Mucosa of stomach (tissue), 1 donor: ENCODE results near the gene DNER.
"Not testable (repeated sequence)": the region's sequence is repeated elsewhere in the genome, so short reads cannot be mapped to it uniquely, and the experiment has no call there.

Experiments used
- H3K27me3 ChIP-seq: one replicate; pipeline ENCODE4 v1.7.0; 2013; ENCODE audit warnings: mild to moderate bottlenecking, low read length; ENCODE audit not compliant: control insufficient read depth, insufficient read depth
- H3K36me3 ChIP-seq: one replicate; pipeline ENCODE4 v1.7.0; 2013; ENCODE audit warnings: low read length; ENCODE audit not compliant: control insufficient read depth, insufficient read depth
- H3K4me1 ChIP-seq: one replicate; pipeline ENCODE4 v1.7.0; 2013; ENCODE audit warnings: mild to moderate bottlenecking, low read length; ENCODE audit not compliant: control insufficient read depth, insufficient read depth
- H3K4me3 ChIP-seq: one replicate; pipeline ENCODE4 v1.7.0; 2013; ENCODE audit warnings: low read length
- H3K9ac ChIP-seq: one replicate; pipeline ENCODE4 v1.7.0; 2013; ENCODE audit warnings: mild to moderate bottlenecking, low read length, moderate library complexity
- H3K9me3 ChIP-seq: one replicate; pipeline ENCODE4 v1.7.0; 2013; ENCODE audit warnings: mild to moderate bottlenecking, low read length, moderate library complexity; ENCODE audit not compliant: control insufficient read depth
- donor health status: Pancreatic carcinoma.

Gene DNER

GRCh38 chr2:229713371-229714079, 830 bp downstream of the DNER start:
- Histone ChIP-seq H3K4me1 (peaks cover 6% of the 10 kb centered on the region), H3K36me3 (no peaks in the 10 kb centered on the region), H3K9me3 (no peaks in the 10 kb centered on the region), H3K9ac (no peak overlapping the region), H3K27me3 (peaks cover 29% of the 10 kb centered on the region), H3K4me3 (no peak overlapping the region)

GRCh38 chr2:229712136-229712535, 2.2 kb downstream of the DNER start:
- H3K9me3 ChIP-seq, result no peaks in the 10 kb centered on the region
- no peaks in the 10 kb centered on the region for H3K36me3 ChIP-seq
- peaks cover 29% of the 10 kb centered on the region for H3K27me3 ChIP-seq
- H3K4me3 ChIP-seq, result no peak overlapping the region
- peaks cover 6% of the 10 kb centered on the region for H3K4me1 ChIP-seq
- H3K9ac ChIP-seq, result no peak overlapping the region

- H3K4me1 ChIP-seq, result peaks cover under 1% of the 10 kb centered on the region
- no peak overlapping the region for H3K4me3 ChIP-seq
- peaks cover 18% of the 10 kb centered on the region for H3K27me3 ChIP-seq
- H3K9me3 ChIP-seq, result no peaks in the 10 kb centered on the region
- H3K9ac ChIP-seq, result no peak overlapping the region
- no peaks in the 10 kb centered on the region for H3K36me3 ChIP-seq
Observed at GRCh38 chr2:229708335-229708734, 6.0 kb downstream of the DNER start.

- Histone ChIP-seq H3K27me3 (no peaks in the 10 kb centered on the region), H3K36me3 (no peaks in the 10 kb centered on the region), H3K9ac (no peak overlapping the region), H3K4me1 (no peaks in the 10 kb centered on the region), H3K9me3 (no peaks in the 10 kb centered on the region), H3K4me3 (no peak overlapping the region)
Observed at GRCh38 chr2:229703909-229704630, 10.3 kb downstream of the DNER start.

GRCh38 chr2:229701716-229702115, 12.6 kb downstream of the DNER start:
- Histone ChIP-seq H3K36me3 (no peaks in the 10 kb centered on the region), H3K27me3 (no peaks in the 10 kb centered on the region), H3K9ac (no peak overlapping the region), H3K9me3 (no peaks in the 10 kb centered on the region), H3K4me1 (no peaks in the 10 kb centered on the region), H3K4me3 (no peak overlapping the region)

GRCh38 chr2:229701062-229701461, 13.3 kb downstream of the DNER start:
- Histone ChIP-seq H3K4me3 (no peak overlapping the region), H3K9me3 (no peaks in the 10 kb centered on the region), H3K27me3 (no peaks in the 10 kb centered on the region), H3K4me1 (no peaks in the 10 kb centered on the region), H3K36me3 (no peaks in the 10 kb centered on the region), H3K9ac (no peak overlapping the region)

- no peak overlapping the region for H3K9ac ChIP-seq
- no peak overlapping the region for H3K4me3 ChIP-seq
- no peaks in the 10 kb centered on the region for H3K9me3 ChIP-seq
- no peaks in the 10 kb centered on the region for H3K36me3 ChIP-seq
- no peaks in the 10 kb centered on the region for H3K27me3 ChIP-seq
- no peaks in the 10 kb centered on the region for H3K4me1 ChIP-seq
Observed at GRCh38 chr2:229695961-229696360, 18.4 kb downstream of the DNER start.

- H3K36me3 ChIP-seq, H3K9ac ChIP-seq, H3K27me3 ChIP-seq, H3K4me1 ChIP-seq, H3K9me3 ChIP-seq, H3K4me3 ChIP-seq: not testable (repeated sequence)
Observed at GRCh38 chr2:229693845-229694244, 20.5 kb downstream of the DNER start.

- H3K27me3 ChIP-seq, result no peaks in the 10 kb centered on the region
- no peak overlapping the region for H3K4me3 ChIP-seq
- no peaks in the 10 kb centered on the region for H3K36me3 ChIP-seq
- no peaks in the 10 kb centered on the region for H3K9me3 ChIP-seq
- H3K9ac ChIP-seq, result no peak overlapping the region
- no peaks in the 10 kb centered on the region for H3K4me1 ChIP-seq
Observed at GRCh38 chr2:229691631-229692030, 22.7 kb downstream of the DNER start.

- H3K4me3 ChIP-seq, result no peak overlapping the region
- H3K9me3 ChIP-seq, result no peaks in the 10 kb centered on the region
- no peaks in the 10 kb centered on the region for H3K4me1 ChIP-seq
- H3K9ac ChIP-seq, result no peak overlapping the region
- no peaks in the 10 kb centered on the region for H3K36me3 ChIP-seq
- H3K27me3 ChIP-seq, result no peaks in the 10 kb centered on the region
Observed at GRCh38 chr2:229689307-229689839, 25.0 kb downstream of the DNER start.

- H3K9me3 ChIP-seq, result no peaks in the 10 kb centered on the region
- H3K9ac ChIP-seq, result no peak overlapping the region
- no peak overlapping the region for H3K4me3 ChIP-seq
Observed at GRCh38 chr2:229688141-229688540, 26.2 kb downstream of the DNER start.

GRCh38 chr2:229686122-229686919, 28.0 kb downstream of the DNER start:
- no peaks in the 10 kb centered on the region for H3K27me3 ChIP-seq
- no peak overlapping the region for H3K9ac ChIP-seq
- H3K9me3 ChIP-seq, result no peaks in the 10 kb centered on the region
- no peak overlapping the region for H3K4me3 ChIP-seq
- no peaks in the 10 kb centered on the region for H3K4me1 ChIP-seq
- H3K36me3 ChIP-seq, result no peaks in the 10 kb centered on the region

More at GRCh38 chr2:229688141-229688540, 26.2 kb downstream of the DNER start:
- Histone ChIP-seq H3K27me3 (no peaks in the 10 kb centered on the region), H3K4me1 (no peaks in the 10 kb centered on the region), H3K36me3 (no peaks in the 10 kb centered on the region)
